Measurements from ENCODE around the gene SSR1. TPM values are rescaled to one million over a fixed set of nuclear protein-coding genes. Genes with fewer than 3 reads are reported as not detected.

Gene SSR1
- polyA plus RNA-seq, 1 donor from 2014 or later, result 53.0 TPM

DNA sequence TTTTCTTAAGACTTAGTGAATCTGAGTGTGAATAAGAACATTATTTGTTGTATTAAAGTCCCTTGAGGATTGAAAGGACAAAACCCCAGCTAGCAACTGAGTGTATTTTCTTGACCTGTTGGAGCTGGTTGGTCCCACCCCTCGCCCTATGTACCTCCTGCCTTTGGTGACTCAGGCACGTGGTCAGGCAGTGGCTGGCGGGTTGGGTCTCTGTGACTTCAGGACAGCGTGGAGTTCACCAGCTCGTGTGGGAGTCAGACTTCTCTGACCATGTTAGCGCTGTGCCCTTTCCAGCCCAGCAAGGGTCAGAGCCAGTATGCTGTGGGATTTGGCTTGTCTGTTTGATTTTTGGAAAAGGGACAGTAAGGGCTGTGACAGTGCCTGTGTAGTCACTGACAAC is 93.7 kb downstream of the SSR1 start:
- Histone ChIP-seq H3K36me3 (ENCODE audit: insufficient read depth, low read length) (no peaks in the 10 kb centered on the region), H3K79me2 (replicated peaks; ENCODE audit: insufficient read depth, low read length) (no peaks in the 10 kb centered on the region), H3K27me3 (ENCODE audit: insufficient read depth, low read depth, low read length) (no peaks in the 10 kb centered on the region), H2AFZ (ENCODE audit: low read depth, low read length) (no peak overlapping the region), H3F3A (ENCODE audit: insufficient read depth, low read length, poor library complexity, severe bottlenecking) (no peaks in the 10 kb centered on the region), H3K4me3 (ENCODE audit: low read length) (no peak overlapping the region), H3K9ac (ENCODE audit: low read length) (no peak overlapping the region), H3K9me3 (ENCODE audit: low read length) (no peaks in the 10 kb centered on the region), H3K4me2 (ENCODE audit: low read length) (no peak overlapping the region), H4K20me1 (ENCODE audit: insufficient read depth) (no peaks in the 10 kb centered on the region), H3K27ac (ENCODE audit: low read length) (no peak overlapping the region), H3K9me2 (ENCODE audit: insufficient read depth, low read length) (no peaks in the 10 kb centered on the region)
- no peak for TF ChIP-seq EZH2 (IDR thresholded peaks at IDR 0.05; ENCODE audit: borderline replicate concordance, insufficient read depth, low read length, poor library complexity, severe bottlenecking)
- TF ChIP-seq REST (IDR thresholded peaks at IDR 0.05; ENCODE audit: borderline replicate concordance), result no peak
- TF ChIP-seq RAD21 (conservative IDR thresholded peaks at IDR 0.05), result no peak
- TF ChIP-seq TAF1 (IDR thresholded peaks at IDR 0.05; ENCODE audit: low read depth), result no peak
- no peak for TF ChIP-seq MXI1 (conservative IDR thresholded peaks at IDR 0.05; ENCODE audit: poor library complexity, severe bottlenecking)
- no peak for TF ChIP-seq CTCF (IDR thresholded peaks at IDR 0.05; ENCODE audit: poor library complexity, severe bottlenecking)
- no peak for TF ChIP-seq POLR2AphosphoS5 (IDR thresholded peaks at IDR 0.05)
- TF ChIP-seq EP300 (conservative IDR thresholded peaks at IDR 0.05; ENCODE audit: poor library complexity, severe bottlenecking), result no peak
- no peak for TF ChIP-seq SMC3 (conservative IDR thresholded peaks at IDR 0.05; ENCODE audit: poor library complexity)

GRCh38 chr6:7218406-7218988 is 94.5 kb downstream of the SSR1 start:
- Histone ChIP-seq H3K27me3 (ENCODE audit: insufficient read depth, low read depth, low read length) (no peaks in the 10 kb centered on the region), H3K79me2 (replicated peaks; ENCODE audit: insufficient read depth, low read length) (no peaks in the 10 kb centered on the region), H3K9me3 (ENCODE audit: low read length) (no peaks in the 10 kb centered on the region), H3K4me3 (ENCODE audit: low read length) (no peak overlapping the region), H3K27ac (ENCODE audit: low read length) (no peak overlapping the region), H3K9ac (ENCODE audit: low read length) (no peak overlapping the region), H3K9me2 (ENCODE audit: insufficient read depth, low read length) (no peaks in the 10 kb centered on the region), H4K20me1 (ENCODE audit: insufficient read depth) (no peaks in the 10 kb centered on the region), H3K36me3 (ENCODE audit: insufficient read depth, low read length) (no peaks in the 10 kb centered on the region), H3K4me2 (ENCODE audit: low read length) (no peak overlapping the region), H3F3A (ENCODE audit: insufficient read depth, low read length, poor library complexity, severe bottlenecking) (no peaks in the 10 kb centered on the region), H2AFZ (ENCODE audit: low read depth, low read length) (no peak overlapping the region)
- no peak for TF ChIP-seq EP300 (conservative IDR thresholded peaks at IDR 0.05; ENCODE audit: poor library complexity, severe bottlenecking)
- no peak for TF ChIP-seq SMC3 (conservative IDR thresholded peaks at IDR 0.05; ENCODE audit: poor library complexity)
- TF ChIP-seq REST (IDR thresholded peaks at IDR 0.05; ENCODE audit: borderline replicate concordance), result no peak
- no peak for TF ChIP-seq CTCF (IDR thresholded peaks at IDR 0.05; ENCODE audit: poor library complexity, severe bottlenecking)
- no peak for TF ChIP-seq POLR2AphosphoS5 (IDR thresholded peaks at IDR 0.05)
- TF ChIP-seq TAF1 (IDR thresholded peaks at IDR 0.05; ENCODE audit: low read depth), result no peak
- TF ChIP-seq RAD21 (conservative IDR thresholded peaks at IDR 0.05), result no peak
- no peak for TF ChIP-seq MXI1 (conservative IDR thresholded peaks at IDR 0.05; ENCODE audit: poor library complexity, severe bottlenecking)
- TF ChIP-seq EZH2 (IDR thresholded peaks at IDR 0.05; ENCODE audit: borderline replicate concordance, insufficient read depth, low read length, poor library complexity, severe bottlenecking), result no peak

Measured in neural cell (in vitro differentiated cells).